NCI-H526 treated with DMSO at 0.1 percent for 48 hours (cell line): ENCODE results near the gene EFEMP2.

Experiments used
- DNase-seq: peaks from one replicate; lab custom pipeline; 2025; lab: John Stamatoyannopoulos, UW

EFEMP2 gene

GRCh38 chr11:65872586-65873317, at the start of gene EFEMP2:
Gene EFEMP2 (minus strand): TSS chr11:65872800. CDS start chr11:65872354, 446 bp downstream.
- no peak for DNase-seq

GRCh38 chr11:65921876-65922275, 49.3 kb upstream of the EFEMP2 start:
- DNase-seq = no peak

- no peak for DNase-seq
These were observed 48.5 kb upstream of the EFEMP2 start for GRCh38 chr11:65921033-65921555.

- no peak for DNase-seq
These were observed 47.8 kb upstream of the EFEMP2 start for GRCh38 chr11:65920372-65920802.

GRCh38 chr11:65919573-65920371, 47.2 kb upstream of the EFEMP2 start:
- DNase-seq = no peak

GRCh38 chr11:65919141-65919572, 46.6 kb upstream of the EFEMP2 start, which contains the start of gene DRAP1:
Gene DRAP1 (plus strand): TSS chr11:65919426. CDS start chr11:65919502, 76 bp downstream.
- DNase-seq = peak; percentile 98

- DNase-seq = no peak
These were observed 45.9 kb upstream of the EFEMP2 start, which contains the start of gene C11orf68 for GRCh38 chr11:65918211-65919140. Gene C11orf68 (minus strand): TSS chr11:65919062. CDS start chr11:65919031, 31 bp downstream.

GRCh38 chr11:65917434-65918210, 45.0 kb upstream of the EFEMP2 start:
- DNase-seq = no peak

GRCh38 chr11:65917077-65917433, 44.5 kb upstream of the EFEMP2 start:
- DNase-seq = no peak

GRCh38 chr11:65916391-65916790, 43.8 kb upstream of the EFEMP2 start:
- DNase-seq = no peak

- no peak for DNase-seq
These were observed 43.2 kb upstream of the EFEMP2 start for GRCh38 chr11:65915821-65916251.

GRCh38 chr11:65915101-65915820, 42.7 kb upstream of the EFEMP2 start:
- no peak for DNase-seq

- DNase-seq = no peak
These were observed 40.2 kb upstream of the EFEMP2 start for GRCh38 chr11:65912845-65913244.

GRCh38 chr11:65911682-65912568, 39.3 kb upstream of the EFEMP2 start:
- DNase-seq = no peak

- no peak for DNase-seq
These were observed 35.3 kb upstream of the EFEMP2 start for GRCh38 chr11:65907878-65908277.

GRCh38 chr11:65906602-65907001, 34.0 kb upstream of the EFEMP2 start:
- no peak for DNase-seq

- no peak for DNase-seq
These were observed 31.1 kb upstream of the EFEMP2 start for GRCh38 chr11:65903715-65904114.

GRCh38 chr11:65903068-65903481, 30.5 kb upstream of the EFEMP2 start:
- DNase-seq = no peak

- no peak for DNase-seq
These were observed 28.2 kb upstream of the EFEMP2 start for GRCh38 chr11:65900899-65901180.
